HTERT RPE-1 (cell line): ENCODE measurements around the gene SIVA1.

Experiments used
- in situ Hi-C: fragments of 300-500 bp; cut with MboI; formaldehyde crosslinking; loops from 4 replicates; pipeline ENCODE4 v1.14.3; 2020; ENCODE audit warnings: low sequenced_read_pairs

The SIVA1 gene

GRCh38 chr14:104806625-104807465, 53.9 kb downstream of the SIVA1 start:
- in situ Hi-C loops, result no loop called here

GRCh38 chr14:104808456-104808855, 55.5 kb downstream of the SIVA1 start:
- in situ Hi-C loops, result no loop called here
